Erythroblast (primary cell): ENCODE measurements around the gene SLC25A13.

Experiments used
- DNase-seq, 2 experiments: peaks; one replicate each; lab custom pipeline; 2025; lab: John Stamatoyannopoulos, UW
- GATA1 ChIP-seq: IDR thresholded peaks from 2 replicates; pipeline ENCODE4 v1.6.1; 2011; ENCODE audit warnings: low read depth, mild to moderate bottlenecking, control low read depth, low read length, moderate library complexity
- POLR2A ChIP-seq: IDR thresholded peaks from 2 replicates; pipeline ENCODE4 v1.6.1; 2011; ENCODE audit warnings: mild to moderate bottlenecking, low read length

SLC25A13 gene

DNA sequence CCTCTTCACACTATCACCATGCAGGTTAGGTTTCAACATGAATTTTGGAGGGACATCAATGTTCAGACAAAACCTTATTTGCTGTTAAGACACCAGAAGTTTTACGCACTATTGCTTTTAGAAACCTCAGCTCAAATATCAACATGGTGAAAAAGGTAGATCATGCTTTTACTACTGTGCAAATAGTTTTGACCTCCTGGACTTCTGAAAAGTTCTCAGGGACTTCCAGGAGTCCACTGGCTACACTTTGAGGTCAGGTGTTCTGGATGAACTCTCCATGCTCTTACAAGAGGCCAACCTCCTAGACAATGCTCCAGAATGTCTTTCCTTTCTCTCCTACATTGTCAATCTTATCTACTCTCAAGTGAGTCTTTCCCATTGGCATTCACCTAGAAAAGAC, 55.9 kb downstream of the SLC25A13 start:
- TF ChIP-seq POLR2A = no peak
- no peak for TF ChIP-seq GATA1
- no peak for DNase-seq

- TF ChIP-seq GATA1 (no peak), POLR2A (no peak)
- DNase-seq = peak in 1 of 2 experiments; percentile 12
These were observed 67.9 kb downstream of the SLC25A13 start for GRCh38 chr7:96253964-96254363.

GRCh38 chr7:96253441-96253840, 68.5 kb downstream of the SLC25A13 start:
- DNase-seq = no peak
- TF ChIP-seq POLR2A (no peak), GATA1 (no peak)

DNA sequence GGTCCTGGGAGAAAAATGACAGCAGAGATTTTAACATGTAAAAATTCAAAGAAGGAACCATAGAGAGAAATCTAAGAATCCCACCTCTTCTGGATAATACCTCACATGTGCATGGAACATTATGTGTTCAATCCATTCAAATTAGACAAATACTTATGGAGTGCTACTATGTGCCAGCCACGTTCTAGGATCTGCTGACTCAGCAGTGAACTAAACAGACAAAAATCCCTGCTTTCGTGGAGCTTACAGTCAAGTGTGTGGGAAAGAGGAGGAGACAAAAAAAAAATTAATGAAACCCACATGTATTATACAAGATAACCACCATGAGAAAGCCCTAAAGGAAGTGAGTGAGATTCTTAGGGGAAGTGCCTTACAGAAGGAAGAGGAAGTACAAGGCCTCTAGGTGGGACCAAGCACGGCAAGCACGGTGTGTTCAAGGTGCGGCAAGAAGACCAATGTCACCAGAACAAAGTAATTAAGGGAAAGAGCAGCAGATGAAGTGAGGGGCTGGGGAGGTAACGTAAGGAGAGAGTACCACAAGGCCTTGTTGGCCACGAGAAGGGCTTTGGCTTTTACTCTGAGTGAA, 71.0 kb downstream of the SLC25A13 start:
- DNase-seq = no peak
- TF ChIP-seq POLR2A (no peak), GATA1 (no peak)

GRCh38 chr7:96248405-96248804, 73.5 kb downstream of the SLC25A13 start:
- DNase-seq = no peak
- no peak for TF ChIP-seq GATA1
- no peak for TF ChIP-seq POLR2A

DNA sequence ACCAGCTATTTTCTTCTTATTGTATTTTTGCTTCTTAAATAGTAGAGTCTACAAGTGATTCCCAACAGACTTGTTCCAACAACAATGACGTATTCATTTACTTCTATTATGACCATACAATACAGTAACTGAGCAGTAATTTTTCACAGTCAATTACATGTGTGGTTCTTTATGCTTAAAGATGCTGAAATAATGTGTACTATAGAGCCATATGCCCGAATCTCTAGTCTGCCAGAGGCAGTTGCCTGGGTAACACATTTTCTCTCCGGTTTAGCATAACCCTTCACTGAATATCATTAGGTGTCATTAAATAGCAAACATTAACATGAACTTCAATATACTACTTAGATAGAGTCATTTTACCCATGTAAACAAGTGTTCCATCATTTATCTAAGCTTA, 75.0 kb downstream of the SLC25A13 start:
- TF ChIP-seq GATA1 = no peak
- no peak for TF ChIP-seq POLR2A
- DNase-seq = no peak

DNA sequence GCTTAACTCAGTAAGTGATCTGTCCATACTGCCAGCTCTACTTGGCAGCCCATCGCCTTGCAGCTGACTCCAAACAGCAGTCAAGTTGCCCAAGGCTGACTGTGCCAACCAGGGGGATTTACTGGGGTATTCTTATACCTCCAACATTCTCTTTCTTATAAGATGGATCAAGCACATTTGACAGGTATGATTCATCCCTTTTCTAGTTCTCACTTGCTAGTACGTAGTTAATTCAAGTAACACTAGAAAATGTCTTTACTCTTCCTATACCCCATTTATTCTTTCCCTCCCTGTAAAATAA, 77.0 kb downstream of the SLC25A13 start:
- no peak for DNase-seq
- TF ChIP-seq GATA1 (no peak), POLR2A (no peak)

DNA sequence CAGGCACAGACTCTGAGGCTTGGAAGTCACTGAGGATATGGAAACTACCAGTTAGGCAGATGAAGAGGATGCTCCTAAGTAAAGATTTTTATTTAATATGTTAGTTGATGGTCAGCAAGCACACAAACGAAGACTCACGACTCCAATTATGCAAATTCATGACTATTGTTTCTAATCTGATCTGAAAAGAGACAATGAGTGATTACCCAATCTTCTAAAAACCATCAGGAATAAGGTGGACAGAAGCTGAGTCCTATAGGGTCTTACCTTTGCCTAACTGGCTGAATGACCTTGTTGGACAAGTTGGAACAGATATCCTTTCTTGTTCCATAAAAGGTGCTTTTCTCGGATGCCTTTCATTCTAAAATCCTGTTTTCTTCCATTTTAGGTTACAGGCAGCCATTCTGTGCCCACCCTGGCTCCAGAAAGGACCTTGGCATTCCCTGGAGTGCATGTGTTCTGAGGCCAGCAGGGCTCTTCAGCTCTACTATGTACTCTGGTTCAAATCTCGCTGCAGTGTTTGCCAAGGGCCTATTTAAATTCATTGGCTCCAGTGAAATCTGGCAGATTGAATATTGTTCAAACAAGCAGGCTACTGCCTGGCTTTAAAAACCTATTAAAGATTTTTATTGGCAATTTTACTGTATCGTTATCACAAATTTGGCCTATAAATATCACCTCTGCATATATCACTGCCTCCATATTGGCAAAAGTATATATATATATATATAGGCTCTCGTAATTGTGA, 77.5 kb downstream of the SLC25A13 start:
- DNase-seq = no peak
- no peak for TF ChIP-seq POLR2A
- TF ChIP-seq GATA1 = no peak

DNA sequence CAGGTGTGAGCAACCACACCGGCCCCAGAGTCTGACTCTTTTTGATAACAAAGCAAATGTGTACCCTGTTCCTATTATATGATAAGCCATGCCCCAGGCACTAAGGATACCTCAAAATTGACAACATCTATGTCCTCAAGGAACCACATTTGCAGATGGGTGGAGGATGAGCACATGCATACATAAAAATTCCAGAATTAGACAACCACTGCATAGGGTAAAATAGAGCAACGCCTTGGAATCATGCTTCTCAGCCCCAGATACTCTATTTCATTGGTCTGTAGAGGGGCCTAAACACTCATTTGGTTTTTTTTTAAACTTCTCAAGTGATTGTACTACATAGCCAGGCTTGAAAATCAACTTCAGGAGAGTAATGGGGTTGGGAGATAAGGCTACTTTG, 78.7 kb downstream of the SLC25A13 start:
- TF ChIP-seq GATA1 (no peak), POLR2A (no peak)
- DNase-seq = no peak

GRCh38 chr7:96241855-96242254, 80.0 kb downstream of the SLC25A13 start:
- TF ChIP-seq POLR2A (no peak), GATA1 (no peak)
- no peak for DNase-seq

DNA sequence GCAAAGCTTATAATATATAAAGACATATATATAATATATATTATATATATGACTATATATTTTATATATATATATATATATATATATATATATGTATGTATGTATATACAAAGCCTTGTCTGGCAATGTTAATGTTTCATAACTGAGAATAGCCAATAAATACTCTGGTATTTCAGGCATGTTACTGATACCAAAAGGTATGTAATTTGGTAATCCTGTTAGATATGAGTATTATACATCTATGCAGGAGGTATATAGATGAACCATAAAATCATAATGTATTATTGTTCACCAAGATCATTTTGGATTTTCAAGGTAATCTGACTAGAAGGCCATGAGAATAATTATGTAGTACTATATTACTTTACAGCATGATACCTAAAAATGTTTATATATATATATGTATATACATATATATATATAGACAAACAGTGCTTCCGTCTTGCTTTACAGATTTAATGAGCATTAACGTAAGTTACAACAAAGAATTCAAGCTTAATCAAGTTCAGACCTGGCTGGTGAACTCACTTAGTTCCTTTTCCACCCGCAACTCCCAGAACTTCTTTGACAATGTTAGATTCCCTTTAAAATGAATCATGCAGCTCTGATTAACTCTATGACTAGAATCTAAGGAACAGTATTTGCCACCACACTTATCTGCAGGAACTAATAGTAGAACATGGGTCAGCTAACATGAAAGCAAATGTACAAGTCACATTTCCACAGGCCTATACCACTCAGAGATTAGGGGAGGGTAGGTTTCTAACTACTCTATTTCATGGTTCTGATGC, 82.7 kb downstream of the SLC25A13 start:
- DNase-seq = no peak
- no peak for TF ChIP-seq POLR2A

- no peak for DNase-seq
- no peak for TF ChIP-seq GATA1
- TF ChIP-seq POLR2A = no peak
These were observed 83.4 kb downstream of the SLC25A13 start for GRCh38 chr7:96238474-96238873.

GRCh38 chr7:96237040-96237439, 84.9 kb downstream of the SLC25A13 start:
- no peak for TF ChIP-seq POLR2A
- TF ChIP-seq GATA1 = no peak
- no peak for DNase-seq

GRCh38 chr7:96236198-96237039, 85.5 kb downstream of the SLC25A13 start:
- TF ChIP-seq GATA1 = no peak
- TF ChIP-seq POLR2A = no peak
- peak; percentile 59 to 74 for DNase-seq

- TF ChIP-seq GATA1 = no peak
- TF ChIP-seq POLR2A = no peak
- DNase-seq = no peak
These were observed 86.6 kb downstream of the SLC25A13 start for GRCh38 chr7:96235281-96235680.
